GM21529 (cell line): ENCODE measurements around the gene SLC22A15.
"Not testable (repeated sequence)": the region's sequence is repeated elsewhere in the genome, so short reads cannot be mapped to it uniquely, and the experiment has no call there.

Experiments
- ATAC-seq: cut with Tn5 transposase; IDR thresholded peaks from one replicate; pipeline ENCODE4 v1.9.1; 2021; ENCODE audit not compliant: unreplicated experiment

Gene SLC22A15

DNA sequence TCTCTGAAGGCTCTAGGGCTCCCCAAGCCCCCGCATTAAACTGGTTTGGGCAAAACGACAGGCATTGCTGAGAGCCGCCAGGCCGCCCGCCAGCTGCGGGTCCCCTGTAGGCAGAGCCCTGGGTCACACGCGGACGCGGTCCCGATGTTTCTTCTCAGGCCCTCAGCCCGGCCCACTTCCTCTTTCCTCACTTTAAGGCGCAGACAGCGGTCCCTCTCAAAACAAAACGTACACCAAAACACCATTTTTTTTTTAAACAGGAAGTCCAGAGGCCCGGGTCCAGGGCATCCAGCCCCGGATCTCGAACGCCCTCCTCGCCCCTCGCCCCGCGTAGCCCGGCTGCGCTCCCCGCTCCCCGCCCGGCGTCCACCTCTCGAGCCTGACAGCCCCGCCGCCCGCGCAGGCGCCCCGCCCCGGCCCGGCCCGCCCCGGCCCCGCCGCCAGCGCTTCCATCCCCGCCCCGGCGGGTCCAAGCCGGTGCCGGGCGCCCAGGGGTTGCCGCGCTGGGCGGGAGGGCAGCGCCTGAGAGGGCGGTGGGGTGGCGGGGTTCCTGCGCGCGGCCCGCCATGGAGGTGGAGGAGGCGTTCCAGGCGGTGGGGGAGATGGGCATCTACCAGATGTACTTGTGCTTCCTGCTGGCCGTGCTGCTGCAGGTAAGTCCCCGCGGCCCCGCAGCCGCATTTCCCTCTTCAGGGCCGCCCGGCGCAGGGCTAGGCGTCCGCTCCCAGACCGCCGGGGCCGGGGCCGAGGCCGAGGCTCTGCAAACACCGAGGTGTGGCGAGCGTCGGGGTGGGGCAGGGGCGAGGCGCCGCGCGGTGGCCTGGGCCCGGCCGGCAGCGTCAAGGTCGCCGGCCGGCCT lies at the start of gene SLC22A15:
TSS of gene SLC22A15 (plus strand) at position 452 of the 859 bp plus-strand sequence. CDS start at position 567, 115 bp downstream.
- peak; percentile 93 for ATAC-seq

DNA sequence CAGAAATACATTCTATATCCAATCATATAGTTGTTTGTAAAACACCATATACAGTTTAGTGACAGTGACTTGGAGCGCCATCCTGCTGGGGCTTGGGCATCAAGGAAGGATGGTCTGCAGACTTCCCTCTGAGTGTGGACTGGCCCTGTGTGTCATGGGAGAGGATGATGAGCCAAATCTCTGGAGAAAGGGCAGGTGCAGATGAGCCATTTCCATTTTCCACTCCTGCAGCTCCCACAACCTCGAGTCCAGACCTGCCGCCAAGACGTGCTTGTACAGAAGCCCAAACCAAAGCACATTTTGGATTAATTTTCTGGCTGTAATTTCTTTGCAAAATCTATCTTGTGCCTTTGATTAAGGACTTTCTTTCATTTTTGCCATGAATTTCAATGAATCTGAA lies 48.3 kb upstream of the SLC22A15 start:
- ATAC-seq = no peak

- no peak for ATAC-seq
Observed at GRCh38 chr1:115929881-115930280, 46.4 kb upstream of the SLC22A15 start.

GRCh38 chr1:115933625-115934024 lies 42.7 kb upstream of the SLC22A15 start:
- ATAC-seq = no peak

DNA sequence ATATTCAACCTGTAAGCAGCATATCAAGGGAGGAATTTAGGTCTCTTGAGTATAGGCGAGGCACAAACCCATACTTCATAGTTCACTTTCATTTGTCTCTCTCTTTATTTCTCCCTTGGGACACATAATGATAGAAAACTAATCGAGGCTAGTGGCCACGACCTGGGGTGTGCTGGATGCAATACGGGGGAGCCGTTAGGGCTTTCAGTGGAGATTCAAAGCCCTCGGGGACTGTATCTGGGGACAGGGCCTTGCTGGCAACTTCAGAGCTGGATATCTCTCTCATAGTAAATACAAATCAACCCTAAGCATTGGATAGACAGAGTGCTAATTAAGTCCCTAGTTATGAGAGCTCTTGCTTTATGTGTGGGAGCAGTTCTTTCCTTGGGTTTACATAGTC lies 36.9 kb upstream of the SLC22A15 start:
- ATAC-seq = no peak

DNA sequence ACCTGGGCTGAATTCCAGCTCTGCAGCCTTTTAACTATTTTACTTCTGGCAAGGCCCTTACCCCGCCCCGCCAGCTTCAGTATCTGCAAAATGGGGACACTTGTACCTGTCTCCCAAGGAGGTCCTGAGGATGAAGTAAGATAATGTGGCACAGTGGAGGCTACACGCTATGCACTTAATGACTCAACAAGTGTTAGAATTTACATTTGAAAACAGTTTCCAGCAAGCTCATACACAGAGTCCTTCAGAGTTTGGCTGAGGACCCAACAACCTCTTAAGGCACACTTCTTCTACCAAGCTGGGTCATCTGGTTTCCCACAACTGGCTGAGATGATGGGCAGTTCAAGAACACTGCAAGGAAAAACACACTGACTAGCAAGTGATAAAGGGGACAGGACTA lies 30.2 kb upstream of the SLC22A15 start:
- no peak for ATAC-seq

DNA sequence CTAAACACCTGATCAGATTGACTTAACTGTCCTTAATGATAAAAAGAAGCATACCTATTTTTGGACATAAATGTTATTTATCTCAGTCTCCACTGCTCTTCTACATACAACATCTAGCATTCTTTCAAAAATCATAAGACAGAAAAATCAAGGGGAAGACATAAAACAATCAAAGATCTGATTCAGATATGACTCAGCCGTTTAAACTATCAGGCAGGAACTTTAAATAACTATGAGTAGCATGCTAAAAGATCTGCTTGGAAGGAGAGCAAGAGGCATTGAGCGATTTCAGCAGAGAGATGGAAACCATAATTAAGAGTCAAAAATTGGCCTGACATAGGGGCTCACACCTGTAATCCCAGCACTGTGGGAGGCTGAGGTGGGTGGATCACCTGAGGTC lies 27.2 kb upstream of the SLC22A15 start:
- ATAC-seq = no peak

GRCh38 chr1:115951560-115951959 lies 24.8 kb upstream of the SLC22A15 start:
- ATAC-seq = no peak

GRCh38 chr1:115952547-115952946 lies 23.8 kb upstream of the SLC22A15 start:
- ATAC-seq = no peak

DNA sequence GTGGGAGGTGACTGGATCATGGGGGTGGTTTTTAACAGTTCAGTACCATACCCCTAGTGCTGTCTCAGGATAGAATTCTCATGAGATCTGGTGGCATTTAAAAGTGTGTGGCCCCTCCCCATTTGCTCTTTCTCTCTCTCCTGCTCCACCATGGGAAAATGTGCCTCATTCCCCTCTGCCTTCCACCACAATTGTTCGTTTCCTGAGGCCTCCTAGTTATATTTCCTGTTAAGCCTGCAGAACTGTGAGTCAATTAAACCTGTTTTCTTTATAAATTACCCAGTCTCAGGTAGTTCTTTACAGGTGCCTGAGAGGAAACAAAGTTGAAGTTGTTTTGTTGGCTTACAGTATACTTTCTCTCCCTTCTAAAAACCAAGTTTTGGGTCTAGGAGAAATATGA lies 23.1 kb upstream of the SLC22A15 start:
- no peak for ATAC-seq

GRCh38 chr1:115954684-115955083 lies 21.6 kb upstream of the SLC22A15 start:
- no peak for ATAC-seq

DNA sequence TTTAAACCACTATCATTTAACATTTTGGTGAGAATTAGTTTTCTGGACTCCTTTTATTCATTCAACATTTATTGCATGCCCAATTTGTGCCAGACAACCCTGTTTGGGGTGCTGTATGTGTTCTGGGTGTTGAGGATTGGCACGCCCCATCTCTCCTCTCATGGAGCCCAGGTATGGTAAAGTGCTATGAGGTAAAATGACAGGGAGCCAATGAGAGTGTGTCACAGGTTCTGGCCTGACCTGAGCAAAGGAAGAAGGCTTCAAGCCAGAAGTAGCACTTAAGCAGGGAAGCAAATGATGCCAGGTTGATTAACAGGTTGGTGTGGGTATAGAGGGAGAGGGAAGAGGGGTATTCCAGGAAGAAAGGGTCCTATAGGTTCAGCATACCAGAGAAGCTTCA lies 21.1 kb upstream of the SLC22A15 start:
- no peak for ATAC-seq

- no peak for ATAC-seq
Observed at GRCh38 chr1:115958866-115959265, 17.4 kb upstream of the SLC22A15 start.

GRCh38 chr1:115969509-115969908 lies 6.8 kb upstream of the SLC22A15 start:
- ATAC-seq = no peak

DNA sequence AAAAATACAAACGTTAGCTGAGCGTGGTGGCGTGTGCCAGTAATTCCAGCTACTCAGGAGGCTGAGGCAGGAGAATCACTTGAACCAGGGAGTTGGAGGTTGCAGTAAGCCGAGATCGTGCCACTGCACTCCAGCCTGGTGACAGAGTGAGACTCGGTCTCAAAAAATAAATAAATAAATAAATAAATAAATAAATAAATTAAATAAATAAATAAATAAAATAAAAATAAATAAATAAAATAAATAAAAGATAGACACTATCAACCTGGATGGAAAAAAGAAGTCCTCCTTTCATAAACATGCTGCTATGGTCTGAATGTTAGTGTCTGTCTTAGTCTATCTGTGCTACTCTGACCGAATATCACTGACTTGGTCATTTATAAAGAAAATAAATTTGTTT lies 4.5 kb upstream of the SLC22A15 start:
- ATAC-seq = not testable (repeated sequence)

GRCh38 chr1:115973154-115973553 lies 3.2 kb upstream of the SLC22A15 start:
- no peak for ATAC-seq

GRCh38 chr1:115975569-115976061 lies 698 bp upstream of the SLC22A15 start:
- no peak for ATAC-seq

GRCh38 chr1:115976921-115977498 lies 697 bp downstream of the SLC22A15 start:
- ATAC-seq = no peak

GRCh38 chr1:115977499-115978258 lies 1.4 kb downstream of the SLC22A15 start:
- ATAC-seq = no peak

DNA sequence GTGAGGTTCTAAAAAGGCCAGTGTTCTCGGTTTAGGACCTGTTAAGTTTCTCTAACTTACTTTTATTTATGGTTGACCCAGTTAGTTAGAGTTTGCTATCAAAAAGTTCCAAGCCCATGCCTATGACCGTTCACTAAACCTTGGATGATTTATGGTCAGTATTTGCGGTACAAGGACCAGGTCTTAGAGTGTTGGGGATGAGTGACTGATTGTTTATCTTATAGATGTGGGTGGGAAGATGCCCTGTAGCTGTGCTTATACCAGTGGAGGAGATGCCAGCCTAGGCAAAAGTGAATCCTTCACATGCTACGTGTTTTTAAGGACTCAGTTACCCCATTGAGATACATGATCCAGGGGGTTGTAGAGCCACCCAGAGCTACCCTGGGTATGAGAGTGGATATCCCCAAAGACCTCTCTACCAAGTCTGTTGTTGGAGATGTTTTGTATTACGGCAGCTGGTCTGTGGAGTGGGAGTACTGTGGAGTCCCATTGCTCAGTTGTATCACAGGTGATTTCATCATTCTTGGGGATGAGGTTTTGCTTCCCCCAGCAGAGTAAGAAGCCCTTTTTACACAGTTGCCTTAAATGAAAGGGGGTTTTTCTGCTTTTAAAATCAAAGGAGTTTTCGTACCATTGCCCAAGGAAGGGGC lies 2.1 kb downstream of the SLC22A15 start:
- ATAC-seq = no peak

GRCh38 chr1:115980156-115980555 lies 3.8 kb downstream of the SLC22A15 start:
- ATAC-seq = no peak
